Germinal center (tissue), 1 donor: ENCODE results near the gene MEGF8.

Experiments
- DNase-seq: peaks from one replicate; pipeline ENCODE4 v3.0.0; 2012; ENCODE audit warnings: mixed read lengths, low spot score

MEGF8 gene

DNA sequence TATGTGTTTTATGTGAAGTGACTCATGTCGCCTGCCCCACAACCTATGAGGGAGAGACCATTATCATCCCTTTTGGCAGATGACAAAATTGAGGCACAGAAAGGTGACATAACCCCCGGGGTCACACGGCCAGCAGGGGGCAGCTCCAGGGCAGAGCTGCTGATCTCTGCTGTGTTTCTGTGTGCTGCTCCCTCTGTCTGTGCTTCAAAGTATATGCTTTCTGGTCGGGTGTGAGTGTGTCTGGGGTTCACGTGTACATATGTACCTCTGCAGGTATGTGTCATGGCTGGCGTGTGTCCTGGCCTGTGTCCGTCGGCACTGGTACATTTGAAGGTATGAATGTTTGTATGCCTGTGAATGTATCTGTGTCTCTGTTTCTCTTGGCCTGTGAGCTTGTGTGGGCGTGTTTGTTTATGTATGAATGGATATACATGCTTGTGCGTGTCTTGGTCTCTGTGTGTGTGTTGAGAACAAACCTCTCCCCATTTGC lies 94.7 kb downstream of the MEGF8 start:
- peak; percentile 90 for DNase-seq

DNA sequence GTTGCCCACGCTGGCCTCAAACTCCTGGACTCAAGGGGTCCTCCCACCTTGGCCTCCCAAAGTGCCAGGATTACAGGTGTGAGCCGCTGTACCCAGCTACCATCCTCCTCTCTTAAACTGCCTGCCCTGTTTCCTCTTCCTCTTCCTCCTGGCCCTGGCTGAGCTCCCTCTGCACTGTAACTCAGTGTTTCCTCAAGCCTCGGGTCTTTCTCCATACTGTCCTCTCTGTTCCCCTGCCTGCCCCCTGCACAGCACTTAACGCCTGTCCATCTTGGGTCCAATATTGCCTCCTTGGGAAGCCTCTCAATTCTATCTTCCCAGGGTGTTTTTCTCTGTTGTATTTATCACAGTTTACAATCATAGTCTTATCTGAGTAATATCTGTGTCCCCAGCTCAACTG lies 95.7 kb downstream of the MEGF8 start:
- DNase-seq: no peak

DNA sequence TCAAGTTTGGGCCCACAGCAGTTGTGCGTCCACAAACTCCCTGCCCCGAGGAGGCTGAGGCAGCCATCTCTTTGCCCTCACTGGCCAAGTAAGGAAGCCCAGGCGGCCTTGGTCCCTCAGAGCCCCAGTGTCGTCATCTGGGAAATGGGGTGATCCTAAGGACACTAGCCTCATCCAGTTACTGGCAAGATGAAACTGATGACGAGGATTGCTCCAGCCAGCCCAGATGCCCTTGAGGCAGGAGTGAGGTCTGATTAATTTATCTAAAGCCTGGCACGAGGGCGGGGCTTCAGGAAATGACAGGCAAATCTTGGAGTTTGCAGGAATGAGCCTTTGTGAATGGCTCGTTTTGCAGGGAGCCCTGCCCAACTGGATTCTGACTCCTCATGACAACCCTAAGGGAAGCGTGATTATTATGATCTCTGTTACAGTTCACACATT lies 96.2 kb downstream of the MEGF8 start:
- no peak for DNase-seq

DNA sequence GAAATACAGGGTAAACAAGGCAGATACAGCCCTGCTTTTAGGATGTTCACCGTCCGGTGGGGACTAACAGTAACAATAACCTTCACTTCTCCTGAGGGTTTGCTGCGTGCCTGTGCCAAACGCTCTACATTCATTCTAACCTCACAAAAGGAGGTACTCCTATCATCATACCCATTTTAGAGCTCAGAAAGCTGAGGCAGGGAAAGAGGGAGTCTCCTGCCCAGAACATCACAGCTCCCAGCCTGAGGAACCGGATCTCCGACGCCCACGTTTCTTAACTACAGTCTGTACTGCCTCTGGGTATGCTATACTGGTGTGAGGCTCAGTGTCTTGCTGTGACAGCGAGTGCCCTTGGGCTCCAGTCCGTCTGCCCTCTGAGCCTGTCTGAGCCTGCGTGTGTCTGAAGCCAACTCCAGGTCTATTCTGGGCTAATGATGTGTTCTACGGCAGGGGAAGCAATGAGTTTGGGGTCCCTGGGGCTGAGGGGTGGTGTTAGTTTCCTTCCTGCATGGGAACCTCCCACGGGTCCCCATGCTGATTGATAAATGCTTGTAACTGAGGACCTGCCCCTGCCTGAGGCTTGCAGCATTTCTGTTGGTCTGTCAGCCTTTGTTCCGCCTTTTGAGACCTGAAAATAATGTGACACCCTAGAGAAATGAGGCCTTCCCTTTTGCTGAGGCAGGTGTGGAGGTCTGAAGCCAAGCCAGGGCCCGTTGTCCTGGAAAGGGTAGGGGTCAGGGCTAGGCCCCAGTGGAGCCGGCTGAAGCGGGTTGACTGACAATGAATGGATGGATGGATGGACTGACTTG lies 96.9 kb downstream of the MEGF8 start:
- peak; percentile 59 for DNase-seq

DNA sequence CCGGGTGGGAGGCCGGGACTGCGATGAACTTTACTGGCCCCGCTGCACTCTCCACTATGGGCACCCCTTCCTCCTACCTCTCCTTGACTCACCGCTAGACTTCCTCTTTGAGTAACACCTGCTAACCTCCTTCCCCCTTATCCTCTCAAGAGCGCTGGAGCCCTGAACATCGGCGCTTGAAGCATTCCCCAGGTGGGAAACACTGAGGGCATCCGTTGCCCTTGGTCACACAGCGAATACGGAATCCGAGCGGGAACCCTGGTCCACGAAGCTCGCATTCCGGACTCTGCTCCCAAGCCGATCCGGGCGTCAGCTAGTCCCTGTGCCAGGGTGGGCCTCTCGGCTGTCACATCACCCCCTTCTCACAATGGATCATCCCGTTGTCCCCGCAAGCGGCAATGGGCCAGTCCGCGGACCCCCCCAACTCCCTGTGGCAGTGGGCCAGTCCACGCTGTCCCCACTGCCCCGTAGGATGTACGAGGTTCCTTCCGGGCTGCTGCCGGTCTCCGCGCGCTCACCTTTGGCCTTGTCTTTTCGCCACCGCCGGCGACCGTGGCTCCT lies 97.5 kb downstream of the MEGF8 start:
- DNase-seq: peak; percentile 81

DNA sequence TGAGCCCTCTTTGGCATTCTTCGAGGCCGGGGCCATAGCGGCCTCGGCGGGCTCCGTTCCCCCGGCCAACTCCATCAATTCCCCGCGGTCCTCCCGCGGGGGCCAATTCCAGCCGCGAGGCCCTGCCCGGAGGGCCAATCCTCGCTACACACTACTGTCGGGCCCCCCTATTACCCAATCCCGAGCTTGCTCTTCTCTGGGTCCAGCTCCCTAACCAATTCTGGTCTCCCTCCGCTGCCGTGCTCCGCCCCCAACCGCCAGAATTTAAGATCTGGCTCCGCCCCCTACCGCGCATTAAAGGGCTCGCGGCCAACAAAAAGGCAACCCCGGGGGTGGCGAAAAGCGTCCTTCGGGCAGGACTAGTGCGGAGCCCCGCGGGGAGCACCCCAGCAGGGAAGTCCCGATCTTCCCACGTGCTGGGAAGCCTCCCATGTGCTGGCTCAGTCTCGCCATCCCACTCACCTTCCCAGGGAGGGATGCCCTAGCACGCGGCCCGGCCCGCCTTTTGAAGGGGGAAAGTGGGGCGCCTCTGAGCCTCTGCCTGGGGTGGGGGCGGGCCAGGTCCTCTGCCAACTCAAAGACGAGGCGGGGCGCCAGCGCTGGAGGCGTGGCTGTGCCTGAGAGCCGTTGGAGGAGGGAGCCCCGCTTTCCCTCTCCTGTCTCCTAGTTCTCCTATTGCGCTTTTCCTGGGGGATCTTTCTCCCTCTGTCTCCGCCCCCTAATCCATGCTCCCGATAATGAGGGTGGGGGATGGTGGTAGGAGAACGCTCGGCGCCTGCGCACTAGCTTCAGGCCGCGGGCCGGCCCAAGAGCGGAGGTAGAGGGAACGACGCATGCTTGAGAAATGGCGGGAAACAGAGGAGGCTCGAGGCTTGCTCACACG lies 98.3 kb downstream of the MEGF8 start:
- peak; percentile 97 for DNase-seq

DNA sequence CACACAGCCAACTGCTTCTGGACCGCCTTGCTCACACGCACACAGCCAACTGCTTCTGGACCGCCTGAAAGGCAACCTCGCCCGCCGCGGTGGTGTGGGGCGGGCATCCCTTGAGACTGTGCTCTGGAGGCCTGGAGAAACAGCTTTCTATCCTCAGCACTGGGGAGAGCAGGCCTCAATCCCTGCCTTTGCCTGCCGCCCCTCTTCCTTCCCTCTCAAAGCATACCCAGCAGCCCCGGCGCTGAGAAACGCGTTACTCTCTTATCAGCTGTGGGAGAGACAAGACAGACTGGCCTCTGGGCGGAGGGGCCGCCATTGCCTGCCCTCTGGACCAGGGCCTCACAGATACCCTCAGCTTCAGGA lies 98.9 kb downstream of the MEGF8 start:
- DNase-seq: no peak

DNA sequence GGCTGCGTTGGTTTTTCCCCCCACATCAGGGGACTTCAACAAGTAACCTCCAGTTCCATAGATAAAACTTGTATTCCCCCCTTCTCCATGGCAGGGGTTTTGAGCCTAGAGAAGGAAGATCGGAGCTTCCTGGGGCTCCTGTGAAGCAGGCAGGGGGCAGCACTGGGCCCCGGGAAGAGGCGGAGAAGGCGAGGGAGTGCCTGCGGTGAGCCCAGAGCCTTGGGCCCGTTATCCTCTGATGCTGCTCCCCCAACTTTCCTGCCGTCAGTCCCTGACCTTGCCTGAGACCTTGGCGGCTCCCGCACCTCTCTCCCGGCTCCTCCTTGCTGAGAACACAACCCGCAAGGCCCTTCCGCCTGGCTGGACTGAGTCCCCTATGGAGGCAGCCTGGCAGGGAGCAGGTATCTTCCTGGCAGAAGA lies 99.3 kb downstream of the MEGF8 start:
- no peak for DNase-seq

DNA sequence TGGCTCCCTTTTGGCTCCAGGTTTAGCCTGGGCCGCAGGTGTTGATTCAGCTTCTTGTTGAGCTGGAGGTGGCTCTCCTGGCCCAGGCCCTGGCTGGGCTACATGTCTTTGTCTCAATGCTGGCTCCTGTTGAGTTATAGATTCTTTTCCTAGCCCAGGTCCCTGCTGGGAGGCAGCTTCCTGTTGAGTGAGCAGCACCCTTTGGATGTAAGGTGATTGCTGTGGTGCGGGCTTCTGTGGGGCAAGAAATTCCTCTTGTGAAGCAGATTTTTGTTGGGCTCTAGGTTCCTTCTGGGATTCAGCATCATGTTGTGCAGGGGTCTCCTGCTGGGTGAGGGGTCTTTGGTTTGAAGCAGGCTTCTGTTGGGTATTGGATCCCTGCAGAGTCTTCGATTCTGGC lies 101.2 kb downstream of the MEGF8 start:
- no peak for DNase-seq

DNA sequence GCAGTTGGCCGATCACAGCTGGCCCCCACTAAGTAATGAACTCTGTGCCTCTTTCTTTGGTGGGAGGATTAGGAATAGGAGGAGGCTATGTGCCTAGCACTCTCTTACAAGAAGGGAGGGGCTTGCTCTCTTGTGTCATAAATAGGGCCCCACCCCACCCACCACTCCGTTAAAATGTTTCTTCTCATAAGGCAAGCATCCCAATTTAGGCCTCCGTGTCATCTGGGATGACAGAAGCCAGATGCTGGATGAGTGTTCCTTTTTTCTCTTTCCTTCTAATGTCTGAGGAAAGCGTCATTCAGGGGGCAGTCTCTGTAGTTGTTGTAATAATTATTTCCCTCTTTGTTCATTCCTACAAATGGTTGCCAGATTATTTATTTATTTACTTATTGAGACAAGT lies 101.9 kb downstream of the MEGF8 start, which contains the start of gene LIPE:
LIPE (minus strand) TSS at position 76 of the 400 bp plus-strand sequence. CDS start 239 bp downstream, outside the sequence.
- DNase-seq: no peak
